ENCODE results near the gene TMEM14C. TPM values are rescaled to one million over a fixed set of nuclear protein-coding genes. Genes with fewer than 3 reads are reported as not detected.

Gene TMEM14C
- total RNA-seq, 4 donors from 2014 or later, result 97.5 to 236 (median 159) TPM

GRCh38 chr6:10721850-10722569, 860 bp upstream of the TMEM14C start:
- intact Hi-C loops (cut with DNase I; ENCODE audit: low total_unique reads), result no loop called here
- no peak for DNase-seq
- Histone ChIP-seq H3K36me3 (no peaks in the 10 kb centered on the region), H3K4me3 (peak overlapping the region; percentile 67 to 78), H3K27ac (peak overlapping the region; percentile 80 to 83), H3K9me3 (no peaks in the 10 kb centered on the region), H3K4me1 (peaks cover 7 to 14% of the 10 kb centered on the region in 2 donors), H3K27me3 (no peaks in the 10 kb centered on the region)
- no peak for TF ChIP-seq POLR2A (IDR thresholded peaks at IDR 0.05)
- TF ChIP-seq, protein P1, sequence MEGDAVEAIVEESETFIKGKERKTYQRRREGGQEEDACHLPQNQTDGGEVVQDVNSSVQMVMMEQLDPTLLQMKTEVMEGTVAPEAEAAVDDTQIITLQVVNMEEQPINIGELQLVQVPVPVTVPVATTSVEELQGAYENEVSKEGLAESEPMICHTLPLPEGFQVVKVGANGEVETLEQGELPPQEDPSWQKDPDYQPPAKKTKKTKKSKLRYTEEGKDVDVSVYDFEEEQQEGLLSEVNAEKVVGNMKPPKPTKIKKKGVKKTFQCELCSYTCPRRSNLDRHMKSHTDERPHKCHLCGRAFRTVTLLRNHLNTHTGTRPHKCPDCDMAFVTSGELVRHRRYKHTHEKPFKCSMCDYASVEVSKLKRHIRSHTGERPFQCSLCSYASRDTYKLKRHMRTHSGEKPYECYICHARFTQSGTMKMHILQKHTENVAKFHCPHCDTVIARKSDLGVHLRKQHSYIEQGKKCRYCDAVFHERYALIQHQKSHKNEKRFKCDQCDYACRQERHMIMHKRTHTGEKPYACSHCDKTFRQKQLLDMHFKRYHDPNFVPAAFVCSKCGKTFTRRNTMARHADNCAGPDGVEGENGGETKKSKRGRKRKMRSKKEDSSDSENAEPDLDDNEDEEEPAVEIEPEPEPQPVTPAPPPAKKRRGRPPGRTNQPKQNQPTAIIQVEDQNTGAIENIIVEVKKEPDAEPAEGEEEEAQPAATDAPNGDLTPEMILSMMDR (IDR thresholded peaks at IDR 0.05), result no peak

GRCh38 chr6:10722570-10722819, 375 bp upstream of the TMEM14C start:
- peak overlapping the region; percentile 80 to 83 for H3K27ac ChIP-seq
- no peaks in the 10 kb centered on the region for H3K27me3 ChIP-seq
- TF ChIP-seq, protein P1 (IDR thresholded peaks at IDR 0.05), result no peak
- no peak for TF ChIP-seq POLR2A (IDR thresholded peaks at IDR 0.05)
- H3K36me3 ChIP-seq, result no peaks in the 10 kb centered on the region
- intact Hi-C loops (cut with DNase I; ENCODE audit: low total_unique reads), result no loop called here
- no peak for DNase-seq
- peak overlapping the region; percentile 67 to 78 for H3K4me3 ChIP-seq
- peaks cover 7 to 14% of the 10 kb centered on the region in 2 donors for H3K4me1 ChIP-seq
- no peaks in the 10 kb centered on the region for H3K9me3 ChIP-seq

GRCh38 chr6:10723567-10723881, 654 bp downstream of the TMEM14C start:
- Histone ChIP-seq H3K27me3 (no peaks in the 10 kb centered on the region), H3K4me3 (peak overlapping the region; percentile 67 to 78), H3K36me3 (no peaks in the 10 kb centered on the region), H3K27ac (peak overlapping the region; percentile 80), H3K9me3 (no peaks in the 10 kb centered on the region), H3K4me1 (peaks cover 7 to 14% of the 10 kb centered on the region in 2 donors)
- TF ChIP-seq, protein P1 (IDR thresholded peaks at IDR 0.05), result no peak
- no peak for TF ChIP-seq POLR2A (IDR thresholded peaks at IDR 0.05)
- DNase-seq, result no peak
- intact Hi-C loops (cut with DNase I; ENCODE audit: low total_unique reads), result no loop called here

GRCh38 chr6:10725044-10725443, 2.2 kb downstream of the TMEM14C start:
- peaks cover 7 to 14% of the 10 kb centered on the region in 2 donors for H3K4me1 ChIP-seq
- no peak overlapping the region for H3K4me3 ChIP-seq
- H3K27ac ChIP-seq, result no peak overlapping the region
- TF ChIP-seq POLR2A (IDR thresholded peaks at IDR 0.05), result no peak
- TF ChIP-seq, protein P1 (IDR thresholded peaks at IDR 0.05), result no peak
- H3K36me3 ChIP-seq, result no peaks in the 10 kb centered on the region
- no peaks in the 10 kb centered on the region for H3K9me3 ChIP-seq
- no peaks in the 10 kb centered on the region for H3K27me3 ChIP-seq
- no peak for DNase-seq
- intact Hi-C loops (cut with DNase I; ENCODE audit: low total_unique reads), result no loop called here

DNA sequence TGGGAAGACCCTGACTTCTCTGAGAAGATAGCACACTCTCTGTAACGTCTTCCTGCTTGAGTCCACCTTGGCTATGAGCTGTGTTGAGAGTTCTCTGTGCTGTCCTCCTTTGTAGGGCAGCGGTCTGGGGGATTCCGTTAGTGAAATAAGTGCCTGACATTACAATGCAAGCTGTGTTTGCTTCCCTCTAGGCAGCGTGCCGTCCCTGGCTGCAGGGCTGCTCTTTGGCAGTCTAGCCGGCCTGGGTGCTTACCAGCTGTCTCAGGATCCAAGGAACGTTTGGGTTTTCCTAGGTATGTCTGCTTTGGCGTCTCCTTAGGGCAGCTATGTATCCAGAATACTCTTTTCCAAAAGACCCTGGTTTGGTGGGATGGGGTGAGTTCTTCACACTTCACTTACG, 2.8 kb downstream of the TMEM14C start:
- no peak for DNase-seq
- no peak overlapping the region for H3K27ac ChIP-seq
- H3K4me3 ChIP-seq, result no peak overlapping the region
- H3K36me3 ChIP-seq, result no peaks in the 10 kb centered on the region
- intact Hi-C loops (cut with DNase I; ENCODE audit: low total_unique reads), result no loop called here
- no peaks in the 10 kb centered on the region for H3K9me3 ChIP-seq
- H3K4me1 ChIP-seq, result peaks cover 7 to 14% of the 10 kb centered on the region in 2 donors
- TF ChIP-seq, protein P1 (IDR thresholded peaks at IDR 0.05), result no peak
- no peak for TF ChIP-seq POLR2A (IDR thresholded peaks at IDR 0.05)
- no peaks in the 10 kb centered on the region for H3K27me3 ChIP-seq

Measured in uterus (tissue), 4 donors.